Measurements from ENCODE around the gene BMP2.

Gene BMP2

DNA sequence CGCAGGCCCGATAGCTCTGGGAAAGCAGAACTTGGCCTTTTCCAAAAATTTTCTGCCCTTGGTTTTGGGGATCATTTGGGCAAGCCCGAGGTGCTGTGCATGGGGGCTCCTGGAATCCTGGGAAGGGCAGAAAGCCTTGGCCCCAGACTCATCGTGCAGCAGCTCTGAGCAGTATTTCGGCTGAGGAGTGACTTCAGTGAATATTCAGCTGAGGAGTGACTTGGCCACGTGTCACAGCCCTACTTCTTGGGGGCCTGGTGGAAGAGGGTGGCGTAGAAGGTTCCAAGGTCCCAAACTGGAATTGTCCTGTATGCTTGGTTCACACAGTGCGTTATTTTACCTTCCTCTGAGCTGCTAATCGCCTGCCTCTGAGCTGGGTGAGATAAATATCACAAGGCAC is 1.1 kb upstream of the BMP2 start:
- in situ Hi-C loops (cut with HindIII; ENCODE audit: low sequenced_read_pairs) = no loop called here
- H3K4me3 ChIP-seq (ENCODE audit: low read depth, low read length) = no peak overlapping the region

DNA sequence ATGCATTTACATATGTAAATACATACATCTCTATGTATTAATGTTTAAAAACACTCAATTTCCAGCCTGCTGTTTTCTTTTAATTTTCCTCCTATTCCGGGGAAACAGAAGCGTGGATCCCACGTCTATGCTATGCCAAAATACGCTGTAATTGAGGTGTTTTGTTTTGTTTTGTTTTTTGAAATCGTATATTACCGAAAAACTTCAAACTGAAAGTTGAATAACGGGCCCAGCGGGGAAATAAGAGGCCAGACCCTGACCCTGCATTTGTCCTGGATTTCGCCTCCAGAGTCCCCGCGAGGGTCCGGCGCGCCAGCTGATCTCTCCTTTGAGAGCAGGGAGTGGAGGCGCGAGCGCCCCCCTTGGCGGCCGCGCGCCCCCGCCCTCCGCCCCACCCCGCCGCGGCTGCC is 355 bp upstream of the BMP2 start:
- H3K4me3 ChIP-seq (ENCODE audit: low read depth, low read length) = peak overlapping the region; percentile 57
- no peak for DNase-seq (ENCODE audit: low read depth, low spot score)
- TF ChIP-seq, protein P1, sequence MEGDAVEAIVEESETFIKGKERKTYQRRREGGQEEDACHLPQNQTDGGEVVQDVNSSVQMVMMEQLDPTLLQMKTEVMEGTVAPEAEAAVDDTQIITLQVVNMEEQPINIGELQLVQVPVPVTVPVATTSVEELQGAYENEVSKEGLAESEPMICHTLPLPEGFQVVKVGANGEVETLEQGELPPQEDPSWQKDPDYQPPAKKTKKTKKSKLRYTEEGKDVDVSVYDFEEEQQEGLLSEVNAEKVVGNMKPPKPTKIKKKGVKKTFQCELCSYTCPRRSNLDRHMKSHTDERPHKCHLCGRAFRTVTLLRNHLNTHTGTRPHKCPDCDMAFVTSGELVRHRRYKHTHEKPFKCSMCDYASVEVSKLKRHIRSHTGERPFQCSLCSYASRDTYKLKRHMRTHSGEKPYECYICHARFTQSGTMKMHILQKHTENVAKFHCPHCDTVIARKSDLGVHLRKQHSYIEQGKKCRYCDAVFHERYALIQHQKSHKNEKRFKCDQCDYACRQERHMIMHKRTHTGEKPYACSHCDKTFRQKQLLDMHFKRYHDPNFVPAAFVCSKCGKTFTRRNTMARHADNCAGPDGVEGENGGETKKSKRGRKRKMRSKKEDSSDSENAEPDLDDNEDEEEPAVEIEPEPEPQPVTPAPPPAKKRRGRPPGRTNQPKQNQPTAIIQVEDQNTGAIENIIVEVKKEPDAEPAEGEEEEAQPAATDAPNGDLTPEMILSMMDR (IDR thresholded peaks at IDR 0.05; ENCODE audit: low read depth, low read length) = peak; percentile 6
- in situ Hi-C loops (cut with HindIII; ENCODE audit: low sequenced_read_pairs) = no loop called here

More for the DNA sequence above, 1.1 kb upstream of the BMP2 start:
- TF ChIP-seq, protein P1 (IDR thresholded peaks at IDR 0.05; ENCODE audit: low read depth, low read length) = no peak
- no peak for DNase-seq (ENCODE audit: low read depth, low spot score)

DNA sequence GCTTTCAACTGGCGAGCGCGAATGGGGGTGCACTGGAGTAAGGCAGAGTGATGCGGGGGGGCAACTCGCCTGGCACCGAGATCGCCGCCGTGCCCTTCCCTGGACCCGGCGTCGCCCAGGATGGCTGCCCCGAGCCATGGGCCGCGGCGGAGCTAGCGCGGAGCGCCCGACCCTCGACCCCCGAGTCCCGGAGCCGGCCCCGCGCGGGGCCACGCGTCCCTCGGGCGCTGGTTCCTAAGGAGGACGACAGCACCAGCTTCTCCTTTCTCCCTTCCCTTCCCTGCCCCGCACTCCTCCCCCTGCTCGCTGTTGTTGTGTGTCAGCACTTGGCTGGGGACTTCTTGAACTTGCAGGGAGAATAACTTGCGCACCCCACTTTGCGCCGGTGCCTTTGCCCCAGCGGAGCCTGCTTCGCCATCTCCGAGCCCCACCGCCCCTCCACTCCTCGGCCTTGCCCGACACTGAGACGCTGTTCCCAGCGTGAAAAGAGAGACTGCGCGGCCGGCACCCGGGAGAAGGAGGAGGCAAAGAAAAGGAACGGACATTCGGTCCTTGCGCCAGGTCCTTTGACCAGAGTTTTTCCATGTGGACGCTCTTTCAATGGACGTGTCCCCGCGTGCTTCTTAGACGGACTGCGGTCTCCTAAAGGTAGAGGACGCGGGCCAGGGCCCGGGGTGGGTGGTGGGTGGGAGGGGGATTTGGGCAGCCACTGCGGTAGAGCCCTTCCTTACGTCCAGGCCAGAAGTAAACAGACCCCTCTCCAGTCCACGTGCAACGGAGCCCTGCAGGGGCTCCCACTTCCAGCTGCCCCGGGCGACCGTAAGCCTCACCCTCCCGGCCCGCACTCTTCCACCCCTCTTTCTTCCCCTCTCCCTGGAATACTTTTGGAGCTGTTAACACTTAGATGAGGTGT is 998 bp downstream of the BMP2 start:
- peak; percentile 46 for DNase-seq (ENCODE audit: low read depth, low spot score)
- H3K4me3 ChIP-seq (ENCODE audit: low read depth, low read length) = peak overlapping the region; percentile 57
- TF ChIP-seq, protein P1 (IDR thresholded peaks at IDR 0.05; ENCODE audit: low read depth, low read length) = no peak
- in situ Hi-C loops (cut with HindIII; ENCODE audit: low sequenced_read_pairs) = no loop called here

DNA sequence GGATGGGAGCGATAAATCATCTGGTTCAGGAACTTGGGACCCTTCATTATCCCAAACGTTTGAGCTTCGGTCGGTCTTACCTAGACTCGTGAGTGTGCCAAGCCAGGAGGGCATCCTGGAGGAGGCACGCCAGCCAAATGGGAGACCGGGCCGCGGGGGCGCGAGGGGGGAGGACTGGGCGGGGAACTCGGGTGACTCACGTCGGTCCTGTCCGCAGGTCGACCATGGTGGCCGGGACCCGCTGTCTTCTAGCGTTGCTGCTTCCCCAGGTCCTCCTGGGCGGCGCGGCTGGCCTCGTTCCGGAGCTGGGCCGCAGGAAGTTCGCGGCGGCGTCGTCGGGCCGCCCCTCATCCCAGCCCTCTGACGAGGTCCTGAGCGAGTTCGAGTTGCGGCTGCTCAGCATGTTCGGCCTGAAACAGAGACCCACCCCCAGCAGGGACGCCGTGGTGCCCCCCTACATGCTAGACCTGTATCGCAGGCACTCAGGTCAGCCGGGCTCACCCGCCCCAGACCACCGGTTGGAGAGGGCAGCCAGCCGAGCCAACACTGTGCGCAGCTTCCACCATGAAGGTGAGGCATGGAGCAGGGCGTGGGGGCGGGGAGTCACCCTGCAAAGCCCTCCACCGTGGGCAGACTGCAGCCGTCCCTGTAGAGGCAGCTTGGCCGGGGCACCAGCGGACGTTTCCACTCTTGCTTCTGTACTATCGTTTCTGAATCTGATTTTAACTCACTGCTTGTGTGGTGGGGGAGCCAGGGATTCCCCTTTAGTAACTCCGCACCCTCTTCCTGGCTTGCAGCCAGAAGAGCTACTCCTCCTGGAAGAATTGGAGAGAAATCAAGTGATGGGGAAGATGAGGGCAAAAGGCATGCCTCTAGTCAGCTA is 2.7 kb downstream of the BMP2 start:
- H3K4me3 ChIP-seq (ENCODE audit: low read depth, low read length) = peak overlapping the region; percentile 57
- in situ Hi-C loops (cut with HindIII; ENCODE audit: low sequenced_read_pairs) = no loop called here
- peak; percentile 37 for DNase-seq (ENCODE audit: low read depth, low spot score)
- TF ChIP-seq, protein P1 (IDR thresholded peaks at IDR 0.05; ENCODE audit: low read depth, low read length) = no peak

DNA sequence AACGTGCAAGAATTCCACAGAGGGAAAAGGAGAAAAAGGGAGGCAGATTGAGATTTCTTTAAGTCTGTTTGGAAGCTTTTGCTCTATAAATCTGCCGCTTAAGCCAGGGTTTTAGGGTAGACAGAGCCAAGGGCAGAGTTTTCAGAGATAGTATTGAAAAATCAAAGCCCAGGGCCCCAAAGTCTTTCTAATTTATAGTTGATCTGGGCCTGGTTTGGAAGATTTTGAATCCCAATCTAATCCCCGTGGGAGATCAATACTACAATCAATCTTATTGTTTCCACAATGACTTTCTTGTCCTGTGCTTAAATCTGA is 3.3 kb downstream of the BMP2 start:
- in situ Hi-C loops (cut with HindIII; ENCODE audit: low sequenced_read_pairs) = no loop called here
- TF ChIP-seq, protein P1 (IDR thresholded peaks at IDR 0.05; ENCODE audit: low read depth, low read length) = no peak
- no peak for DNase-seq (ENCODE audit: low read depth, low spot score)
- peak overlapping the region; percentile 57 for H3K4me3 ChIP-seq (ENCODE audit: low read depth, low read length)

DNA sequence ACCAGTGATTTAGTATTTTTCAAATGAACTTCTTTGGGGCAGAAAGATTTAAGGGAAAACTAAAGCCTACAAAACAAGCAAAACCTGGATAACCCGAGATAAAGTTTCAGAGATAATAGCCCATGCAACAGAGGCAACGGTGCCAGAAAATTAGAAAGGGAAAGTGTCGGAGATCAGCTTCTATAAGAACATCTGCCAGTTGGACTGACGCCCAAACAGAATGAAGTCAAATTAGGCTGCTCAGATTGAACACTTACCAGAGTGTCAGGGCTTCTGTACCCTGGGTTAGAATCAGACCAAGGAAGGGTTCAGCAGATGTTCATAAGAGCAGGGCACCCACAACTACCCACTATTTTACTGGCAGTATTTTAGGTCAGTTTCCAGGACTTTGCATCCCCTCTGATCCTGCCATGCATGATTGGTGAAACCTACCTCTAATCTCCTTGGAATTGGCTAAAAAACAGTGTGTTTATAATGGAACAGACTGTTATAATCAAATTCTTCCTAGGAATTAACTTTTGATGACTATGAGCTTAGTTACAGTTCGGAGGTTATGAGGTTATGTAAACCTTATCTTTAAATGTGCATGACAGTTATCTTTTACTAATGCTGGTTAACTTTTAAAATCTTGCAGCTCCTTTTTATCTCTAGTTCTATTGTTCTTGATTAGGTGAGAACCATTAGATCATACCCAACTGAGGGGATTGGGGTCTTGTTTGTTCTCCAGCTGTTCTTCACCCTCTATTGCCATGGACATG is 13.1 kb downstream of the BMP2 start:
- in situ Hi-C loops (cut with HindIII; ENCODE audit: low sequenced_read_pairs) = no loop called here
- no peak for DNase-seq (ENCODE audit: low read depth, low spot score)
- TF ChIP-seq, protein P1 (IDR thresholded peaks at IDR 0.05; ENCODE audit: low read depth, low read length) = no peak
- H3K4me3 ChIP-seq (ENCODE audit: low read depth, low read length) = no peak overlapping the region
